ENCODE data around the gene ESYT2. TPM values are rescaled to one million over a fixed set of nuclear protein-coding genes. Genes with fewer than 3 reads are reported as not detected.

Gene ESYT2
- total and polyA plus RNA-seq, 9 of the 15 experiments (the other 6 are each of a cell fraction or from before 2014, with no cell fraction given) = 5.8 to 86.9 (median 64.7) TPM

DNA sequence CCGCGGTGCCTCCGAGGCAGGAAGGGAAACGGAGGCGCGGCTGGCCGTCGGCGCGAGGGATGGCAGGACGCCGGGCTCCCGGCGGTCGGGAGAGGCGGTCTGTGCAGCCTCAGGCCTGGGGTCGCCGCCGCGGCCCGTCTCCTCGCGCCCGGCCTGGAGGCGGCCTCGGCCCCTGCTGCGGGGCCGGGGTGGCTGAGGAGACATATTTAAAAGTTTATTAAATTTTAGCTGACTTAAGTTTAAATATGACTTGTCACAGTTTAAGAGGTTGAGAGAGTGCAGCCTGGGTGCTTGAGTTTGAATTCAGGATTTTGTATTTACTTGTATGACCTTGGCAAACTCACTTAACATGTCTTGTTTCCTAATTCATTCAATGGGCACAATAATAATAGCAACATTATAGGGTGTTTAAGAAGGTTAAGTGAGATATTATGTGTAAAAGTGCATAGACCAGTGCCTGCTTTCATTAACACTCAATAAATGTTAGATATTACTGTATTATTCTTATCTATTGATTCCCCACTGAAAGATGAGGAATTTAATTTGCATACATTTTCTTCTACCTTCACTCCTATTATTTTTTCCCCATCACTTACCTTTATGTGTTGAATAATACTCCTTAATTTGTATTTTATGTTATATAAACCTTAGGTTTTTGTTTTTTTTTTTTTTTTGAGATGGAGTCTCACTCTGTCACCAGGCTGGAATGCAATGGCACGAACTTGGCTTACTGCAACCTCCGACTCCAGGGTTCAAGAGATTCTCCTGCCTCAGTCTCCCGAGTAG, 27.8 kb upstream of the ESYT2 start (continued):
- TF ChIP-seq, protein P1, sequence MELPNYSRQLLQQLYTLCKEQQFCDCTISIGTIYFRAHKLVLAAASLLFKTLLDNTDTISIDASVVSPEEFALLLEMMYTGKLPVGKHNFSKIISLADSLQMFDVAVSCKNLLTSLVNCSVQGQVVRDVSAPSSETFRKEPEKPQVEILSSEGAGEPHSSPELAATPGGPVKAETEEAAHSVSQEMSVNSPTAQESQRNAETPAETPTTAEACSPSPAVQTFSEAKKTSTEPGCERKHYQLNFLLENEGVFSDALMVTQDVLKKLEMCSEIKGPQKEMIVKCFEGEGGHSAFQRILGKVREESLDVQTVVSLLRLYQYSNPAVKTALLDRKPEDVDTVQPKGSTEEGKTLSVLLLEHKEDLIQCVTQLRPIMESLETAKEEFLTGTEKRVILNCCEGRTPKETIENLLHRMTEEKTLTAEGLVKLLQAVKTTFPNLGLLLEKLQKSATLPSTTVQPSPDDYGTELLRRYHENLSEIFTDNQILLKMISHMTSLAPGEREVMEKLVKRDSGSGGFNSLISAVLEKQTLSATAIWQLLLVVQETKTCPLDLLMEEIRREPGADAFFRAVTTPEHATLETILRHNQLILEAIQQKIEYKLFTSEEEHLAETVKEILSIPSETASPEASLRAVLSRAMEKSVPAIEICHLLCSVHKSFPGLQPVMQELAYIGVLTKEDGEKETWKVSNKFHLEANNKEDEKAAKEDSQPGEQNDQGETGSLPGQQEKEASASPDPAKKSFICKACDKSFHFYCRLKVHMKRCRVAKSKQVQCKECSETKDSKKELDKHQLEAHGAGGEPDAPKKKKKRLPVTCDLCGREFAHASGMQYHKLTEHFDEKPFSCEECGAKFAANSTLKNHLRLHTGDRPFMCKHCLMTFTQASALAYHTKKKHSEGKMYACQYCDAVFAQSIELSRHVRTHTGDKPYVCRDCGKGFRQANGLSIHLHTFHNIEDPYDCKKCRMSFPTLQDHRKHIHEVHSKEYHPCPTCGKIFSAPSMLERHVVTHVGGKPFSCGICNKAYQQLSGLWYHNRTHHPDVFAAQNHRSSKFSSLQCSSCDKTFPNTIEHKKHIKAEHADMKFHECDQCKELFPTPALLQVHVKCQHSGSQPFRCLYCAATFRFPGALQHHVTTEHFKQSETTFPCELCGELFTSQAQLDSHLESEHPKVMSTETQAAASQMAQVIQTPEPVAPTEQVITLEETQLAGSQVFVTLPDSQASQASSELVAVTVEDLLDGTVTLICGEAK (IDR thresholded peaks at IDR 0.05) = peak; percentile 42; the same call in 1 of the 2 replicates
- TF ChIP-seq, protein P1 (CRISPR knock-in tag; IDR thresholded peaks at IDR 0.05) = no peak
- TF ChIP-seq NFE2 (IDR thresholded peaks at IDR 0.05; ENCODE audit: low read depth) = no peak
- TF ChIP-seq FOXA3 (CRISPR knock-in tag; conservative IDR thresholded peaks at IDR 0.05 in 1 of 2, IDR thresholded peaks at IDR 0.05 in 1 of 2) = 0 out of 4 replicates have a peak, but pooled peaks of 1 of the 2 experiments have one; percentile 51
- no peak for TF ChIP-seq NR4A1 (CRISPR knock-in tag; IDR thresholded peaks at IDR 0.05)
- TF ChIP-seq NR4A1 (tag; IDR thresholded peaks at IDR 0.05) = peak; percentile 9; the same call in 1 of the 2 replicates
- no peak for TF ChIP-seq NR3C1 (CRISPR knock-in tag; IDR thresholded peaks at IDR 0.05)
- TF ChIP-seq HMGN3 (IDR thresholded peaks at IDR 0.05; ENCODE audit: borderline replicate concordance, extremely low read depth, insufficient read length, low read depth, low read length) = peak; percentile 14
- TF ChIP-seq SAP30 (IDR thresholded peaks at IDR 0.05; ENCODE audit: borderline replicate concordance, insufficient read depth, low read depth, low read length, poor library complexity, severe bottlenecking) = peak; percentile 84
- TF ChIP-seq POLR3A (IDR thresholded peaks at IDR 0.05; ENCODE audit: borderline replicate concordance, extremely low read depth, insufficient read depth, insufficient read length) = no peak
- no peak for TF ChIP-seq HNRNPLL (IDR thresholded peaks at IDR 0.05; ENCODE audit: low read depth, low read length, poor library complexity, severe bottlenecking)
- TF ChIP-seq CHD1 (IDR thresholded peaks at IDR 0.05; ENCODE audit: low read length) = peak; percentile 64
- no peak for TF ChIP-seq HMBOX1 (IDR thresholded peaks at IDR 0.05)
- no peak for TF ChIP-seq ZBTB8A (IDR thresholded peaks at IDR 0.05; ENCODE audit: partially characterized antibody)
- TF ChIP-seq ZNF282 (CRISPR knock-in tag; IDR thresholded peaks at IDR 0.05) = no peak
- no peak for TF ChIP-seq RUNX1 (IDR thresholded peaks at IDR 0.05; ENCODE audit: low read depth)

All from K562 (cell line).